ENCODE measurements around the gene ARL16. TPM values are rescaled to one million over a fixed set of nuclear protein-coding genes. Genes with fewer than 3 reads are reported as not detected.

ARL16 gene
- total RNA-seq, 1 experiment from 2014 or later = 46.7 TPM

DNA sequence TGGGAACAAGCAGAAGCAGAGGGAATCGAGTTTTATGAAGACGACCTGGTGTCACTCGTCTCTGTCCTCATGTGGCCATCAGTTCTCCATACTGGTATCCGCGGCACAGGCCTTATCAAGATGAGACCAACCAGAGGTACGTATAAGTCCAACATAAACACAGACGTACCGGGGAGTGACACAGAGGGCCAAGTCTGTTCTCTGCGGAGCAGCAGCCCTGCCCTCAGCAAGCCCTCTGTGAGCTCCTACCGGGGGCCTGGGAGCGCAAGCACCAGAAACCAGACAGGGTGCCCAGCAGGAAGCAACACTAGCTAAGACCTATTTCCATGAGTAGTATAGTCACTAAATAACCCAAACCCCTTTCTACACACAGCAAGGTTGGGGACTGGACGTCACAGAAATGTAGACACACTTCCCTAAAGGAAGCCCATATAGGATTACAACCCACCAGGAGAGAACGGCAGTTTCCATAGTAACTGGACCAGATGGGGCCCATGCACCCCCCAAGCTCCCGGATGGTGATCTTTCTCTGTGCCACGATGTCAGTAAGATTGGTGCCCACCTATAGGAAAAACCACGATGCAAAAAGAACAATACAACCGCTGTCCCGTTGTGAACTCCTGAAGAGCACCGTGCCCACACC, 911 bp downstream of the ARL16 start (continued):
- TF ChIP-seq NR1H2 (CRISPR knock-in tag; IDR thresholded peaks at IDR 0.05) (no peak), GTF2I (CRISPR knock-in tag; conservative IDR thresholded peaks at IDR 0.05) (no peak), ZBTB21 (CRISPR knock-in tag; IDR thresholded peaks at IDR 0.05; ENCODE audit: borderline replicate concordance) (no peak)

DNA sequence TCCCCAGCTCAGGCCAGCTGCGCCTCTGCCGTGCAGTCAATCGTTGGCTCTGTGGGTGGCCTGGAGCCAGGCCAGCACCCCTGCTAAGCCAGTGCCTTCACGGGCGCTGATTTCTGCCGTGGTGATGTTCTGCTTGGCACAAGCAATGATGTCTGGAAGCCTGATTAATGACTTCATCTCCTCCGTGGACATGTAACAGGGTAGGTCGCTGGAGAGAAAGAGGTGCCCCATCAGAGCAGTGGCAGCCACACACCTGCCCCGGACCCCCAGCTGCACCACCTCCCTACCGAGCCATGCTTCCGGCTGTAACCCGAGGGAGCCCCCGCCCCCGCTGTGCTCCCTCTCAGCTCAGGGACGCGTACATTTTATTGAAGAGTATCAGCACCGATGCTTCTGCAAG, 1.9 kb downstream of the ARL16 start:
- no peak overlapping the region for H3K27ac Mint-ChIP-seq
- POLR2A ChIA-PET = no interaction called here
- peaks cover 14% of the 10 kb centered on the region for H3K36me3 Mint-ChIP-seq
- H3K4me3 Mint-ChIP-seq = no peak overlapping the region
- no peaks in the 10 kb centered on the region; the same call in 1 of the 2 replicates for H3K27me3 Mint-ChIP-seq (ENCODE audit: low read depth)
- ATAC-seq = no peak
- DNase-seq (ENCODE audit: low spot score) = no peak
- peaks cover 12% of the 10 kb centered on the region for H3K4me1 Mint-ChIP-seq
- no peaks in the 10 kb centered on the region for H3K9me3 Mint-ChIP-seq
- CTCF ChIA-PET = no interaction called here
- no peak for TF ChIP-seq NR2C2 (CRISPR knock-in tag; IDR thresholded peaks at IDR 0.05)
- TF ChIP-seq, protein P1, sequence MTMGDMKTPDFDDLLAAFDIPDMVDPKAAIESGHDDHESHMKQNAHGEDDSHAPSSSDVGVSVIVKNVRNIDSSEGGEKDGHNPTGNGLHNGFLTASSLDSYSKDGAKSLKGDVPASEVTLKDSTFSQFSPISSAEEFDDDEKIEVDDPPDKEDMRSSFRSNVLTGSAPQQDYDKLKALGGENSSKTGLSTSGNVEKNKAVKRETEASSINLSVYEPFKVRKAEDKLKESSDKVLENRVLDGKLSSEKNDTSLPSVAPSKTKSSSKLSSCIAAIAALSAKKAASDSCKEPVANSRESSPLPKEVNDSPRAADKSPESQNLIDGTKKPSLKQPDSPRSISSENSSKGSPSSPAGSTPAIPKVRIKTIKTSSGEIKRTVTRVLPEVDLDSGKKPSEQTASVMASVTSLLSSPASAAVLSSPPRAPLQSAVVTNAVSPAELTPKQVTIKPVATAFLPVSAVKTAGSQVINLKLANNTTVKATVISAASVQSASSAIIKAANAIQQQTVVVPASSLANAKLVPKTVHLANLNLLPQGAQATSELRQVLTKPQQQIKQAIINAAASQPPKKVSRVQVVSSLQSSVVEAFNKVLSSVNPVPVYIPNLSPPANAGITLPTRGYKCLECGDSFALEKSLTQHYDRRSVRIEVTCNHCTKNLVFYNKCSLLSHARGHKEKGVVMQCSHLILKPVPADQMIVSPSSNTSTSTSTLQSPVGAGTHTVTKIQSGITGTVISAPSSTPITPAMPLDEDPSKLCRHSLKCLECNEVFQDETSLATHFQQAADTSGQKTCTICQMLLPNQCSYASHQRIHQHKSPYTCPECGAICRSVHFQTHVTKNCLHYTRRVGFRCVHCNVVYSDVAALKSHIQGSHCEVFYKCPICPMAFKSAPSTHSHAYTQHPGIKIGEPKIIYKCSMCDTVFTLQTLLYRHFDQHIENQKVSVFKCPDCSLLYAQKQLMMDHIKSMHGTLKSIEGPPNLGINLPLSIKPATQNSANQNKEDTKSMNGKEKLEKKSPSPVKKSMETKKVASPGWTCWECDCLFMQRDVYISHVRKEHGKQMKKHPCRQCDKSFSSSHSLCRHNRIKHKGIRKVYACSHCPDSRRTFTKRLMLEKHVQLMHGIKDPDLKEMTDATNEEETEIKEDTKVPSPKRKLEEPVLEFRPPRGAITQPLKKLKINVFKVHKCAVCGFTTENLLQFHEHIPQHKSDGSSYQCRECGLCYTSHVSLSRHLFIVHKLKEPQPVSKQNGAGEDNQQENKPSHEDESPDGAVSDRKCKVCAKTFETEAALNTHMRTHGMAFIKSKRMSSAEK (CRISPR knock-in tag; IDR thresholded peaks at IDR 0.05; ENCODE audit: borderline replicate concordance) = no peak
- TF ChIP-seq GTF2I (CRISPR knock-in tag; conservative IDR thresholded peaks at IDR 0.05) = no peak
- TF ChIP-seq, protein P2, sequence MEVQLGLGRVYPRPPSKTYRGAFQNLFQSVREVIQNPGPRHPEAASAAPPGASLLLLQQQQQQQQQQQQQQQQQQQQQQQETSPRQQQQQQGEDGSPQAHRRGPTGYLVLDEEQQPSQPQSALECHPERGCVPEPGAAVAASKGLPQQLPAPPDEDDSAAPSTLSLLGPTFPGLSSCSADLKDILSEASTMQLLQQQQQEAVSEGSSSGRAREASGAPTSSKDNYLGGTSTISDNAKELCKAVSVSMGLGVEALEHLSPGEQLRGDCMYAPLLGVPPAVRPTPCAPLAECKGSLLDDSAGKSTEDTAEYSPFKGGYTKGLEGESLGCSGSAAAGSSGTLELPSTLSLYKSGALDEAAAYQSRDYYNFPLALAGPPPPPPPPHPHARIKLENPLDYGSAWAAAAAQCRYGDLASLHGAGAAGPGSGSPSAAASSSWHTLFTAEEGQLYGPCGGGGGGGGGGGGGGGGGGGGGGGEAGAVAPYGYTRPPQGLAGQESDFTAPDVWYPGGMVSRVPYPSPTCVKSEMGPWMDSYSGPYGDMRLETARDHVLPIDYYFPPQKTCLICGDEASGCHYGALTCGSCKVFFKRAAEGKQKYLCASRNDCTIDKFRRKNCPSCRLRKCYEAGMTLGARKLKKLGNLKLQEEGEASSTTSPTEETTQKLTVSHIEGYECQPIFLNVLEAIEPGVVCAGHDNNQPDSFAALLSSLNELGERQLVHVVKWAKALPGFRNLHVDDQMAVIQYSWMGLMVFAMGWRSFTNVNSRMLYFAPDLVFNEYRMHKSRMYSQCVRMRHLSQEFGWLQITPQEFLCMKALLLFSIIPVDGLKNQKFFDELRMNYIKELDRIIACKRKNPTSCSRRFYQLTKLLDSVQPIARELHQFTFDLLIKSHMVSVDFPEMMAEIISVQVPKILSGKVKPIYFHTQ (CRISPR knock-in tag; IDR thresholded peaks at IDR 0.05) = no peak
- no peak for TF ChIP-seq CBFB (CRISPR knock-in tag; IDR thresholded peaks at IDR 0.05; ENCODE audit: low read depth)
- TF ChIP-seq GABPB1 (CRISPR knock-in tag; IDR thresholded peaks at IDR 0.05) = no peak
- no peak for TF ChIP-seq PRRX2 (CRISPR knock-in tag; IDR thresholded peaks at IDR 0.05)
- TF ChIP-seq, protein P3, sequence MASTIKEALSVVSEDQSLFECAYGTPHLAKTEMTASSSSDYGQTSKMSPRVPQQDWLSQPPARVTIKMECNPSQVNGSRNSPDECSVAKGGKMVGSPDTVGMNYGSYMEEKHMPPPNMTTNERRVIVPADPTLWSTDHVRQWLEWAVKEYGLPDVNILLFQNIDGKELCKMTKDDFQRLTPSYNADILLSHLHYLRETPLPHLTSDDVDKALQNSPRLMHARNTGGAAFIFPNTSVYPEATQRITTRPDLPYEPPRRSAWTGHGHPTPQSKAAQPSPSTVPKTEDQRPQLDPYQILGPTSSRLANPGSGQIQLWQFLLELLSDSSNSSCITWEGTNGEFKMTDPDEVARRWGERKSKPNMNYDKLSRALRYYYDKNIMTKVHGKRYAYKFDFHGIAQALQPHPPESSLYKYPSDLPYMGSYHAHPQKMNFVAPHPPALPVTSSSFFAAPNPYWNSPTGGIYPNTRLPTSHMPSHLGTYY (CRISPR knock-in tag; IDR thresholded peaks at IDR 0.05) = no peak
- TF ChIP-seq, protein P4, sequence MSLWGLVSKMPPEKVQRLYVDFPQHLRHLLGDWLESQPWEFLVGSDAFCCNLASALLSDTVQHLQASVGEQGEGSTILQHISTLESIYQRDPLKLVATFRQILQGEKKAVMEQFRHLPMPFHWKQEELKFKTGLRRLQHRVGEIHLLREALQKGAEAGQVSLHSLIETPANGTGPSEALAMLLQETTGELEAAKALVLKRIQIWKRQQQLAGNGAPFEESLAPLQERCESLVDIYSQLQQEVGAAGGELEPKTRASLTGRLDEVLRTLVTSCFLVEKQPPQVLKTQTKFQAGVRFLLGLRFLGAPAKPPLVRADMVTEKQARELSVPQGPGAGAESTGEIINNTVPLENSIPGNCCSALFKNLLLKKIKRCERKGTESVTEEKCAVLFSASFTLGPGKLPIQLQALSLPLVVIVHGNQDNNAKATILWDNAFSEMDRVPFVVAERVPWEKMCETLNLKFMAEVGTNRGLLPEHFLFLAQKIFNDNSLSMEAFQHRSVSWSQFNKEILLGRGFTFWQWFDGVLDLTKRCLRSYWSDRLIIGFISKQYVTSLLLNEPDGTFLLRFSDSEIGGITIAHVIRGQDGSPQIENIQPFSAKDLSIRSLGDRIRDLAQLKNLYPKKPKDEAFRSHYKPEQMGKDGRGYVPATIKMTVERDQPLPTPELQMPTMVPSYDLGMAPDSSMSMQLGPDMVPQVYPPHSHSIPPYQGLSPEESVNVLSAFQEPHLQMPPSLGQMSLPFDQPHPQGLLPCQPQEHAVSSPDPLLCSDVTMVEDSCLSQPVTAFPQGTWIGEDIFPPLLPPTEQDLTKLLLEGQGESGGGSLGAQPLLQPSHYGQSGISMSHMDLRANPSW (CRISPR knock-in tag; conservative IDR thresholded peaks at IDR 0.05; ENCODE audit: low read depth) = no peak
- TF ChIP-seq, protein P5, sequence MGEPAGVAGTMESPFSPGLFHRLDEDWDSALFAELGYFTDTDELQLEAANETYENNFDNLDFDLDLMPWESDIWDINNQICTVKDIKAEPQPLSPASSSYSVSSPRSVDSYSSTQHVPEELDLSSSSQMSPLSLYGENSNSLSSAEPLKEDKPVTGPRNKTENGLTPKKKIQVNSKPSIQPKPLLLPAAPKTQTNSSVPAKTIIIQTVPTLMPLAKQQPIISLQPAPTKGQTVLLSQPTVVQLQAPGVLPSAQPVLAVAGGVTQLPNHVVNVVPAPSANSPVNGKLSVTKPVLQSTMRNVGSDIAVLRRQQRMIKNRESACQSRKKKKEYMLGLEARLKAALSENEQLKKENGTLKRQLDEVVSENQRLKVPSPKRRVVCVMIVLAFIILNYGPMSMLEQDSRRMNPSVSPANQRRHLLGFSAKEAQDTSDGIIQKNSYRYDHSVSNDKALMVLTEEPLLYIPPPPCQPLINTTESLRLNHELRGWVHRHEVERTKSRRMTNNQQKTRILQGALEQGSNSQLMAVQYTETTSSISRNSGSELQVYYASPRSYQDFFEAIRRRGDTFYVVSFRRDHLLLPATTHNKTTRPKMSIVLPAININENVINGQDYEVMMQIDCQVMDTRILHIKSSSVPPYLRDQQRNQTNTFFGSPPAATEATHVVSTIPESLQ (CRISPR knock-in tag; IDR thresholded peaks at IDR 0.05) = no peak
- TF ChIP-seq TP53 (CRISPR knock-in tag; IDR thresholded peaks at IDR 0.05) = no peak
- TF ChIP-seq ZNF219 (CRISPR knock-in tag; IDR thresholded peaks at IDR 0.05; ENCODE audit: borderline replicate concordance) = no peak
- no peak for TF ChIP-seq CREM (CRISPR knock-in tag; IDR thresholded peaks at IDR 0.05)
- TF ChIP-seq, protein P6, sequence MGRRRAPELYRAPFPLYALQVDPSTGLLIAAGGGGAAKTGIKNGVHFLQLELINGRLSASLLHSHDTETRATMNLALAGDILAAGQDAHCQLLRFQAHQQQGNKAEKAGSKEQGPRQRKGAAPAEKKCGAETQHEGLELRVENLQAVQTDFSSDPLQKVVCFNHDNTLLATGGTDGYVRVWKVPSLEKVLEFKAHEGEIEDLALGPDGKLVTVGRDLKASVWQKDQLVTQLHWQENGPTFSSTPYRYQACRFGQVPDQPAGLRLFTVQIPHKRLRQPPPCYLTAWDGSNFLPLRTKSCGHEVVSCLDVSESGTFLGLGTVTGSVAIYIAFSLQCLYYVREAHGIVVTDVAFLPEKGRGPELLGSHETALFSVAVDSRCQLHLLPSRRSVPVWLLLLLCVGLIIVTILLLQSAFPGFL (CRISPR knock-in tag; IDR thresholded peaks at IDR 0.05; ENCODE audit: borderline replicate concordance) = no peak
- TF ChIP-seq FOXP1 (CRISPR knock-in tag; IDR thresholded peaks at IDR 0.05; ENCODE audit: borderline replicate concordance) = no peak
- no peak for TF ChIP-seq ZNF138 (CRISPR knock-in tag; conservative IDR thresholded peaks at IDR 0.05)
- TF ChIP-seq, protein P7, sequence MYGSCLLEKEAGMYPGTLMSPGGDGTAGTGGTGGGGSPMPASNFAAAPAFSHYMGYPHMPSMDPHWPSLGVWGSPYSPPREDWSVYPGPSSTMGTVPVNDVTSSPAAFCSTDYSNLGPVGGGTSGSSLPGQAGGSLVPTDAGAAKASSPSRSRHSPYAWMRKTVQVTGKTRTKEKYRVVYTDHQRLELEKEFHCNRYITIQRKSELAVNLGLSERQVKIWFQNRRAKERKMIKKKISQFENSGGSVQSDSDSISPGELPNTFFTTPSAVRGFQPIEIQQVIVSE (CRISPR knock-in tag; IDR thresholded peaks at IDR 0.05; ENCODE audit: borderline replicate concordance) = no peak
